Fibroblast of mammary gland (primary cell): ENCODE results near the gene CCZ1B.
"Not testable (repeated sequence)": the region's sequence is repeated elsewhere in the genome, so short reads cannot be mapped to it uniquely, and the experiment has no call there.

Source experiments
- DNase-seq: peaks from one replicate; pipeline ENCODE4 v3.0.0-alpha.2; 2010; ENCODE audit warnings: low read depth
- H3K4me3 ChIP-seq: 2 replicates; pipeline ENCODE4 v1.5.1; 2011; ENCODE audit warnings: low read depth, mild to moderate bottlenecking, low read length, moderate library complexity; ENCODE audit not compliant: control insufficient read depth

The CCZ1B gene

DNA sequence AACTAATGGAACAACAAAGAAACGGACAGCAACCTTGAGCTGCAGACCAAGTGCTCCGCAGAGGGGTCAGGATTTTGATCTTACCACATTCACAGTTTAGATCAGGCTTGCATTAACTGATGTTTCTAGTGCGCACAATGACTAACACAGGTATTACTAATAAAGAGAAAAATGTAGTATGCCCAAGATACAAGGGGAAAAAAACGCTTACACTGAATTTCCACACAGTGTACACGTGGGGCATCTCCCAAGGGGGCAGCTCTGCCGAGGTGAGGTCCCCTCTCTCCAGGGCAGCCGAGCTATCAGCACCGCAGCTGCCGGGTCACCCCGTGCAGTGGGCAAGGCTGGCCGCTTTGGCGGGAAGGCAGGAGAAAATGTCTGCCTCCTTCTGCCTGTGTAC is 26.2 kb downstream of the CCZ1B start:
- H3K4me3 ChIP-seq, DNase-seq: not testable (repeated sequence)

DNA sequence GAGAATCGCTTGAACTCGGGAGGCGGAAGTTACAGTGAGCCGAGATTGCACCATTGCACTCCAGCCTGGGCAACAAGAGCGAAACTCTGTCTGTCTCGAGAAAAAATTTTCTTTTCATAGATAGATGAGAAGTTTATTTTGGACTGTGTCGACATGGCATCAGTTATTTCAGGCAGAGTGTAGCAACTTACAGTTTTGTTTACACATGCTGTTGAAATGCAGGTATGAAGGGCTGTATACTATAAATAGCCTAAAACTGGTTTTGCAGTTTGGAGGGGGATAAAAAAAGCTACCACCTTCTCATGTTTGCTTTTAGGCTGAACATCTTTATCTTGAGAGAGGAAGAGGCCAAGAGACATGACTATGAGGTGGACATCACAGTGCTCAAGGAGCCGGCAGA is 28.0 kb downstream of the CCZ1B start:
- not testable (repeated sequence) for H3K4me3 ChIP-seq, DNase-seq

DNA sequence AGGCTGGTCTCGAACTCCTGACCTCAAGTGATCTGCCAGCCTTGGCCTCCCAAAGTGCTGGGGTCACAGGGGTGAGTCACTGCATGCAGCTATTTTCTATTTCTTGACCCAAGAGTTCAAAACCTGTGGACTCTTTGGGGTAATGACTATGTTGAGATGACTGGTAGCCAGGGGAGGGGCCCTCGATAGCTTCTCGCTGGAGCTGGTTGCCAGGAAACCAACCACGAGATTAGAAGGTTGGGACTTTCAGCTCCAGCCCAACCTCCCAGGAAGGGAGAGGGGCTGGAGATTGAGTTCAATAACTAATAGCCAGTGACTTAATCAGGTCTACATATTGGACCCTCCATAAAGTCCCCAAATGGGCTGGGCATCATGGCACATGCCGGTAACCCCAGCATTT is 28.9 kb downstream of the CCZ1B start:
- not testable (repeated sequence) for H3K4me3 ChIP-seq, DNase-seq

DNA sequence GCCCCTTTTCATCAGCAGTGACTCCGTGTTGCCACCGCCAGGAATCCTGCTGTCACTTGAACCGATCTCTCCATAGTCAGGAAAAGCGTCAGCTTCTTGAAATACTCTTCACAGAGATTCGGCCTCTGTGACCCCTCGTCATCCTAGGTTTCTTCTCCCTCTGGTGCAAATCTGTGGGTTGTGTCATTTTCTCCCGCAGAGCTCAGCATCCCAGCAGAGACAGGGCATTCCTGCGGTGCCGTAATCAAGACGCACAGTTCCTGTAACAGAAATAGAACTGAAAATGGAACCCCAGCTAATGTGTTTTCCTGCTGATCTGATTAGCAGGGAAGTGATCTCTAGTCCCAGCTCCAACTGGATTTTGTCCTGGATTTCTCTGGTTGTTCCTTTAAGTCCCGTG is 31.8 kb downstream of the CCZ1B start:
- DNase-seq, H3K4me3 ChIP-seq: not testable (repeated sequence)

DNA sequence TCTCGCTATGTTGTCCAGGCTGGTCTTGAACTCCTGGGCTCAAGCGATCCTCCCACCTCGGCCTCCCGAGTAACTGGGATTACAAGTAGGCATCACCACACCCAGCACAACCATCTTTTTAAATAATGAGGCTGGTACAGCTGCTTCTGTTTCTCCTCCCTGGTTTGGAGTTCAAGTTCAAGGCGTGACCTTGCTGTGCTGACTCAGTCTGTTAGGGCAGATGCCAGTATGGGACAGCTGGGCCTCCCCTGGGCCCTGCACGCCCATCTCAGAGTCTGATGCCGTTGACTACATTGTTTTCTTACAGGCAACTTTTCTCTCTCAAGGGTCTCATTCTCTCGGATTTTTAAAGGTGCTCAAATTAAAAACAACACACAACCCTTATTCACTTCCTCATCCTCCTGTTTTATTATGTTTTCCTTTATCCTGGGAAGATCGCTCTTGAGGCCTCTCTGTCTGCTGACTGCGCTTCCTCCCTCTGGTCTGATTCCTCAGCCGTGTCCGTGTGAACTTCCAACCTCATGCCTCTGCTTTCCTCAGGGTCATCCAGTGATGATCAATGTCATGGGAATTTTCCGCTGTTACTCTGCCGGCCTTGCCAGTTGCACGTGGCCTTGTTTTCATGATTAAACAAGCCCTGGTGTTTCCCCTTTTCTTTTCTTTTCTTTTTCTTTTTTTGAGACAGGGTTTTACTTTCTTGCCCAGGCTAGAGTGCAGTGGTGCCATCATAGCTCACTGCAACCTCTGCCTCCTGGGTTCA is 33.8 kb downstream of the CCZ1B start:
- not testable (repeated sequence) for H3K4me3 ChIP-seq
- peak; percentile 83 for DNase-seq

DNA sequence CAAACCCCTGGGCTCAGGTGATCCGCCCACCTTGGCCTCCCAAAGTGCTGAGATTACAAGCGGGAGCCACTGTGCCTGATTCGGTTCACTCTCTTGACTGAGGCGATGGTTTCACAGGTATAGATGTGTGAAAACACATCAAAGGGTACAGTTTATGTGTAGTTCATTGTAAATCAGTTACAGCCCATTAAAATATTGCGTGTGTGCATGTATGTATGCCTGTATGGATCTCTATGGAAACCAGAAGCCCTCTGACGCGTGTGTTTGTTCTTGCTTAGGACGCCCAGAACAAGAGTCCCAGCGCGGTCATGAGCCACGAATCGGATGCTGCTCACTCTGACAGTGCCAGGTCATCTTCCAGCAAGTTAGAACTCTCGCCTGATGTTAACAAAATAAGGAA is 36.7 kb downstream of the CCZ1B start:
- H3K4me3 ChIP-seq, DNase-seq: not testable (repeated sequence)

DNA sequence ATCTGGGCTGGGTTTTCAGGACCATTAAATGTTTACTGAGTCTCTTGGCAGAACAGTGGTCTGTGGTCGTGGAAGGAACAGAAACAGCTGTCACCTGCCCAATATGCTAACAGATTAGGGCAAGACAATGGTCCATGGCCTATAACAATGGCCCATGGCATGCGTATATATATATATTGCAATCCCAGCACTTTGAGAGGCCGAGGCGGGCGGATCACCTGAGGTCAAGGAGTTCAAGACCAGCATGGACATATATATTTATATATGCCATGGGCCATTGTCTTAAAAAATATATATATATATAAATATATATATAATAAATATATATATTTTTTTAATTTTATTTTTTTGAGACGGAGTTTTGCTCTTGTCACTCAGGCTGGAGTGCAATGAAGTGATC is 44.5 kb downstream of the CCZ1B start:
- DNase-seq, H3K4me3 ChIP-seq: not testable (repeated sequence)

DNA sequence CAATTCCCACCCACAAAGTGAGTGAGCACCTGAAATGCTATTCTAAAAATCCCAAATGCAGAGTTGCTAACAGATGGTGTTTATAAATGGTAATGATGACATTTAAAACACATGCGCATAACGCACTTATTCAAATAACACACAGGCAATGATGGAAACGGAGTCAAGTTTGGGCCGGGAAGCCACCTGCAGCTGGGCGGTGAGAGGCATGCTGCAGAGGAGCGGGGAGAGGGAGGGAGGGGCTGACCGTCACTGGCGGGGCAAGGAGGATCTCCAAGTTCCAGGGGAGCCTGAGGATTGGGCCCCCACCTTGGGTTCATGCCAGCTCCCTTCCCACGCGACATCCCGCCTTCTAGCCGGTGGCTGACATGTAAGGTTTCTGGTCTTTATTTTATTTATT is 64.9 kb downstream of the CCZ1B start:
- not testable (repeated sequence) for DNase-seq

DNA sequence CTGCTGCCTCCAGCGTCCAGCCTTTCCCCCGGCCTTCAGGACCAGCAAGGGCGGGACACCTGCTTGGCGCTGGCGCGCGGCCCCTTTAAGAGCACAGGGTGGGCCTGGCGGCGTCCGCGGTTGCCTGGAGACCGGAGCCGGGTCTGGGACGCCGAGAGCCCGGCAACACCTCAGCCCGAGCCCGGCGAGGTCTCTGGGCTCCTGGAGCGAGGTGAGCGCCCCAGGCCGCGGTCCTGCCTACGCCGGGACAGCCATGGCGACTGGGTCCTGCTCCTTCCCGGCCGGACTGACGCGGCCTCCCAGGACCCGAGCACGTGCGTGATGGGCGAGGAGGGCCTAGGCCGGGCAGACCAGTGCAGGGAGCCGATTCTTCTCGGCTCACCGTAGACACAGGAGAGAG is 72.1 kb downstream of the CCZ1B start, which contains the start of gene RSPH10B2:
RSPH10B2 (plus strand) TSS at position 140 of the 400 bp plus-strand sequence. CDS start 3,575 bp downstream, outside the sequence.
- H3K4me3 ChIP-seq = not testable (repeated sequence)

More for the DNA sequence above, 64.9 kb downstream of the CCZ1B start:
- not testable (repeated sequence) for H3K4me3 ChIP-seq

DNA sequence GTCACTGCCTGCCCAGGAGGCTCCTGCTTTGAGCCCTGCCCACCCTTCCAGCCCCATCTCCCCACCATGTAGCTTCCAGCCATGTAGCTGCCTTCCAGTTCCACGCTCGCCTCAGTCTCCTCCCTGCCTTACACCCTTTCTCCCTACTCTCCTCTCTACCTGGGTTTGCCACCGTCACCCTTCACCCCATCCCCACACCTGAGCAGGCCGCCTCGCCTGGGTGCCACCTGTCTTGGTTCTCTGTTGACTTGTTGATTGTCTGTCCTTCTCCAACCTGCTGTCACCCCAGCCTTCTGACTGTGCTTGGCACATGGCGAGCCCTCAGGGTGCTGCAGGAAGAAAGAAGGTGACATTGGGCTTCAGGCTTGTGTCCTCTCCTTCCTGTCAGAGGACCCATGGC is 75.9 kb downstream of the CCZ1B start:
- H3K4me3 ChIP-seq, DNase-seq: not testable (repeated sequence)

More for the DNA sequence above, 72.1 kb downstream of the CCZ1B start, which contains the start of gene RSPH10B2:
- not testable (repeated sequence) for DNase-seq

DNA sequence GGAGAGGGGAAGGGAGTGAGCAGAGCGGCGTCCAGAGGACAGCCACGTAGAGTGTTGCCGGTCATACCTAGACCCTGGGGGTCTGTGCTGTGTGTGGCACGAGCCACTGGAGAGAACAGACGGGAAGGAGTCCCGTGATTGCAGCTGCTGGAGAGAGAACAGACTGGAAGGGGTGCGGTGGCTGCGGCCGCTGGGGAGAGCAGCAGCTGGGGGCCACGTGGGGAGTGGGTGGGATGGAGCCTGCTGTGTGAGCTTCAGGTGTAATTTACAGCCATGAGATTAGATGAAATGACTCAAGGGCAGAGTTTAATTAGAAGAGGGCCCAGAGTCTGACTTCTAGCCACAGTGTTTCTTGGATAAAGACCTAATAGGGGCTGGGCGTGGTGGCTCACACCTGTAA is 76.7 kb downstream of the CCZ1B start:
- DNase-seq, H3K4me3 ChIP-seq: not testable (repeated sequence)
